ENCODE measurements around the gene GMCL1. TPM values are rescaled to one million over a fixed set of nuclear protein-coding genes. Genes with fewer than 3 reads are reported as not detected.

GMCL1 gene
- total RNA-seq (7.5 TPM), polyA plus RNA-seq (ENCODE audit: insufficient read depth in 1 of 8, insufficient read length in 8 of 8, low replicate concordance in 1 of 8) (10 to 100 TPM in 4 of 8 donors, 1 to 10 TPM in 4; 8.7 to 13.2 (median 10.0) TPM)
- long read RNA-seq, donor 1, full-length matches to known transcripts: 2 of 2 reads
- long read RNA-seq, donor 1, partial matches to known transcripts: 0 of 2 reads
- long read RNA-seq, donor 1, other reads (novel, unspliced or antisense): 0 of 2 reads
- long read RNA-seq, donor 2: 0 reads
- long read RNA-seq, donor 3, full-length matches to known transcripts: 4 of 4 reads
- long read RNA-seq, donor 3, partial matches to known transcripts: 0 of 4 reads
- long read RNA-seq, donor 3, other reads (novel, unspliced or antisense): 0 of 4 reads
- long read RNA-seq, donor 4, full-length matches to known transcripts: 2 of 2 reads
- long read RNA-seq, donor 4, partial matches to known transcripts: 0 of 2 reads
- long read RNA-seq, donor 4, other reads (novel, unspliced or antisense): 0 of 2 reads
- long read RNA-seq, donor 5, full-length matches to known transcripts: 10 of 10 reads
- long read RNA-seq, donor 5, partial matches to known transcripts: 0 of 10 reads
- long read RNA-seq, donor 5, other reads (novel, unspliced or antisense): 0 of 10 reads
- long read RNA-seq, donor 6, full-length matches to known transcripts: 8 of 8 reads
- long read RNA-seq, donor 6, partial matches to known transcripts: 0 of 8 reads
- long read RNA-seq, donor 6, other reads (novel, unspliced or antisense): 0 of 8 reads
- long read RNA-seq, donor 7, full-length matches to known transcripts: 2 of 2 reads
- long read RNA-seq, donor 7, partial matches to known transcripts: 0 of 2 reads
- long read RNA-seq, donor 7, other reads (novel, unspliced or antisense): 0 of 2 reads
- long read RNA-seq, donor 8, full-length matches to known transcripts: 1 of 1 reads
- long read RNA-seq, donor 8, partial matches to known transcripts: 0 of 1 reads
- long read RNA-seq, donor 8, other reads (novel, unspliced or antisense): 0 of 1 reads
- long read RNA-seq, donor 9, full-length matches to known transcripts: 3 of 3 reads
- long read RNA-seq, donor 9, partial matches to known transcripts: 0 of 3 reads
- long read RNA-seq, donor 9, other reads (novel, unspliced or antisense): 0 of 3 reads
- long read RNA-seq, donor 10, full-length matches to known transcripts: 3 of 3 reads
- long read RNA-seq, donor 10, partial matches to known transcripts: 0 of 3 reads
- long read RNA-seq, donor 10, other reads (novel, unspliced or antisense): 0 of 3 reads
- long read RNA-seq, donor 11, full-length matches to known transcripts: 5 of 5 reads
- long read RNA-seq, donor 11, partial matches to known transcripts: 0 of 5 reads
- long read RNA-seq, donor 11, other reads (novel, unspliced or antisense): 0 of 5 reads

- DNase-seq: peak; percentile 98
- peak within 1 kb of the TSS; percentile 93 for H3K4me3 ChIP-seq (ENCODE audit: low read length)
- peak within 1 kb of the TSS; percentile 100 for H3K27ac ChIP-seq (ENCODE audit: low read length)
- peaks cover 16% of the 10 kb centered on the region for H3K4me1 ChIP-seq (ENCODE audit: control insufficient read depth, insufficient read depth, low read length)
- H3K36me3 ChIP-seq (ENCODE audit: control insufficient read depth, insufficient read depth, low read length): peaks cover 2% of the 10 kb centered on the region
- WGBS (ENCODE audit: insufficient coverage): under 1% methylated on average over 74 of the region's 74 CpGs
- no peaks in the 10 kb centered on the region for H3K27me3 ChIP-seq (ENCODE audit: control insufficient read depth, insufficient read depth, low read length)
- H3K9me3 ChIP-seq (replicated peaks; ENCODE audit: control insufficient read depth, low read depth, low read length): no peaks in the 10 kb centered on the region
These were observed at the start of gene GMCL1 for GRCh38 chr2:69829256-69830044. Gene GMCL1 (plus strand): TSS chr2:69829660. CDS start chr2:69829893, 233 bp downstream.

- no peak for DNase-seq
- WGBS (ENCODE audit: insufficient coverage): no CpG with 5 or more reads among the region's 5 CpGs
- peaks cover 4% of the 10 kb centered on the region for H3K9me3 ChIP-seq (replicated peaks; ENCODE audit: control insufficient read depth, low read depth, low read length)
- peaks cover 6% of the 10 kb centered on the region for H3K4me1 ChIP-seq (ENCODE audit: control insufficient read depth, insufficient read depth, low read length)
- H3K27me3 ChIP-seq (ENCODE audit: control insufficient read depth, insufficient read depth, low read length): no peaks in the 10 kb centered on the region
- H3K4me3 ChIP-seq (ENCODE audit: low read length): no peak overlapping the region
- H3K36me3 ChIP-seq (ENCODE audit: control insufficient read depth, insufficient read depth, low read length): no peaks in the 10 kb centered on the region
- H3K27ac ChIP-seq (ENCODE audit: low read length): no peak overlapping the region
These were observed 48.5 kb upstream of the GMCL1 start for GRCh38 chr2:69780921-69781320.

GRCh38 chr2:69781321-69782248 is 47.9 kb upstream of the GMCL1 start:
- no CpG with 5 or more reads among the region's 5 CpGs for WGBS (ENCODE audit: insufficient coverage)

GRCh38 chr2:69784228-69784627 is 45.2 kb upstream of the GMCL1 start:
- DNase-seq: no peak
- Histone ChIP-seq H3K4me3 (ENCODE audit: low read length) (no peak overlapping the region), H3K9me3 (replicated peaks; ENCODE audit: control insufficient read depth, low read depth, low read length) (no peaks in the 10 kb centered on the region), H3K27me3 (ENCODE audit: control insufficient read depth, insufficient read depth, low read length) (no peaks in the 10 kb centered on the region), H3K27ac (ENCODE audit: low read length) (no peak overlapping the region), H3K36me3 (ENCODE audit: control insufficient read depth, insufficient read depth, low read length) (peaks cover 14% of the 10 kb centered on the region), H3K4me1 (ENCODE audit: control insufficient read depth, insufficient read depth, low read length) (peaks cover 9% of the 10 kb centered on the region)
- WGBS (ENCODE audit: insufficient coverage): no CpG with 5 or more reads among the region's 5 CpGs

More at GRCh38 chr2:69781321-69782248, 47.9 kb upstream of the GMCL1 start:
- H3K27me3 ChIP-seq (ENCODE audit: control insufficient read depth, insufficient read depth, low read length): no peaks in the 10 kb centered on the region
- no peak overlapping the region for H3K4me3 ChIP-seq (ENCODE audit: low read length)
- no peaks in the 10 kb centered on the region for H3K9me3 ChIP-seq (replicated peaks; ENCODE audit: control insufficient read depth, low read depth, low read length)
- peaks cover 6% of the 10 kb centered on the region for H3K4me1 ChIP-seq (ENCODE audit: control insufficient read depth, insufficient read depth, low read length)
- peak overlapping the region; percentile 52 for H3K27ac ChIP-seq (ENCODE audit: low read length)
- peaks cover 3% of the 10 kb centered on the region for H3K36me3 ChIP-seq (ENCODE audit: control insufficient read depth, insufficient read depth, low read length)
- DNase-seq: peak; percentile 17

- Histone ChIP-seq H3K4me3 (ENCODE audit: low read length) (no peak overlapping the region), H3K36me3 (ENCODE audit: control insufficient read depth, insufficient read depth, low read length) (peaks cover 14% of the 10 kb centered on the region), H3K27me3 (ENCODE audit: control insufficient read depth, insufficient read depth, low read length) (no peaks in the 10 kb centered on the region), H3K4me1 (ENCODE audit: control insufficient read depth, insufficient read depth, low read length) (peaks cover 16% of the 10 kb centered on the region), H3K27ac (ENCODE audit: low read length) (no peak overlapping the region), H3K9me3 (replicated peaks; ENCODE audit: control insufficient read depth, low read depth, low read length) (no peaks in the 10 kb centered on the region)
- no peak for DNase-seq
- no CpG with 5 or more reads among the region's 2 CpGs for WGBS (ENCODE audit: insufficient coverage)
These were observed 44.1 kb upstream of the GMCL1 start for GRCh38 chr2:69785358-69785757.

- H3K9me3 ChIP-seq (replicated peaks; ENCODE audit: control insufficient read depth, low read depth, low read length): no peaks in the 10 kb centered on the region
- H3K27ac ChIP-seq (ENCODE audit: low read length): no peak overlapping the region
- DNase-seq: no peak
- H3K4me1 ChIP-seq (ENCODE audit: control insufficient read depth, insufficient read depth, low read length): peaks cover 18% of the 10 kb centered on the region
- no peak overlapping the region for H3K4me3 ChIP-seq (ENCODE audit: low read length)
- 71% methylated on average over 1 of the region's 4 CpGs for WGBS (ENCODE audit: insufficient coverage)
- H3K36me3 ChIP-seq (ENCODE audit: control insufficient read depth, insufficient read depth, low read length): peaks cover 14% of the 10 kb centered on the region
- H3K27me3 ChIP-seq (ENCODE audit: control insufficient read depth, insufficient read depth, low read length): no peaks in the 10 kb centered on the region
These were observed 43.4 kb upstream of the GMCL1 start for GRCh38 chr2:69786052-69786560.

GRCh38 chr2:69789175-69789721 is 40.2 kb upstream of the GMCL1 start:
- Histone ChIP-seq H3K4me3 (ENCODE audit: low read length) (no peak overlapping the region), H3K36me3 (ENCODE audit: control insufficient read depth, insufficient read depth, low read length) (peaks cover 14% of the 10 kb centered on the region)

More at GRCh38 chr2:69789175-69789721, 40.2 kb upstream of the GMCL1 start:
- Histone ChIP-seq H3K9me3 (replicated peaks; ENCODE audit: control insufficient read depth, low read depth, low read length) (no peaks in the 10 kb centered on the region), H3K4me1 (ENCODE audit: control insufficient read depth, insufficient read depth, low read length) (peaks cover 15% of the 10 kb centered on the region), H3K27me3 (ENCODE audit: control insufficient read depth, insufficient read depth, low read length) (no peaks in the 10 kb centered on the region), H3K27ac (ENCODE audit: low read length) (peak overlapping the region; percentile 91)
- DNase-seq: peak; percentile 86
- 39% methylated on average over 6 of the region's 7 CpGs for WGBS (ENCODE audit: insufficient coverage)
